ENCODE measurements around the gene SLC9A6. TPM values are rescaled to one million over a fixed set of nuclear protein-coding genes. Genes with fewer than 3 reads are reported as not detected.

The SLC9A6 gene
- total and polyA plus RNA-seq, 2 of the 8 experiments (the other 6 are each of a cell fraction or from before 2014, with no cell fraction given), result 8.0 to 14.1 TPM

GRCh38 chrX:135981010-135981409, 4.2 kb upstream of the SLC9A6 start:
- Histone ChIP-seq H3K27me3 (replicated peaks in 1 of 4; ENCODE audit: control insufficient read depth in 3 of 4, extremely low read depth in 1 of 4, insufficient read depth in 3 of 4, low read length in 3 of 4) (no peaks in the 10 kb centered on the region), H2BK20ac (ENCODE audit: low read length) (no peak overlapping the region), H4K91ac (replicated peaks; ENCODE audit: insufficient read length, low read length) (no peak overlapping the region), H2BK12ac (ENCODE audit: low read depth, low read length) (no peak overlapping the region), H4K20me1 (replicated peaks in 1 of 2; ENCODE audit: control insufficient read depth in 1 of 2, insufficient read depth in 2 of 2, low read length in 2 of 2) (no peaks in the 10 kb centered on the region), H3K9ac (replicated peaks in 1 of 4; ENCODE audit: extremely low read depth in 1 of 4, low read depth in 3 of 4, low read length in 3 of 4) (no peak overlapping the region), H3K27ac (ENCODE audit: low read depth, low read length) (no peak overlapping the region), H3K4ac (replicated peaks; ENCODE audit: insufficient read length, low read depth, low read length) (no peak overlapping the region), H3K79me2 (ENCODE audit: control insufficient read depth in 1 of 2, insufficient read depth in 2 of 2, low read length in 2 of 2) (peaks cover 0 to under 1% of the 10 kb centered on the region in 2 experiments; a peak in 1 of 4 replicates), H3K79me1 (ENCODE audit: low read depth, low read length) (no peaks in the 10 kb centered on the region), H3K18ac (ENCODE audit: extremely low read depth, low read length) (no peak overlapping the region), H3K56ac (replicated peaks; ENCODE audit: insufficient read length, low read depth, low read length) (no peak overlapping the region), H2BK5ac (ENCODE audit: low read depth, low read length) (no peak overlapping the region), H2BK120ac (replicated peaks; ENCODE audit: low read depth, low read length) (no peak overlapping the region), H3K23ac (ENCODE audit: insufficient read length) (no peak overlapping the region), H2AFZ (ENCODE audit: low read length) (no peak overlapping the region), H3K36me3 (ENCODE audit: control insufficient read depth in 2 of 4, insufficient read depth in 4 of 4, low read length in 3 of 4) (no peaks in the 10 kb centered on the region), H2AK5ac (ENCODE audit: low read depth, low read length) (no peak overlapping the region), H2BK15ac (ENCODE audit: low read length) (no peak overlapping the region), H4K8ac (ENCODE audit: extremely low read depth, insufficient read depth, low read length) (no peak overlapping the region), H4K5ac (ENCODE audit: insufficient read length, low read depth, low read length) (no peak overlapping the region), H3K4me1 (replicated peaks in 1 of 4; ENCODE audit: control insufficient read depth in 3 of 4, insufficient read depth in 4 of 4, low read length in 3 of 4) (no peaks in the 10 kb centered on the region), H3K4me2 (ENCODE audit: insufficient read depth in 1 of 2, low read depth in 2 of 2, low read length in 2 of 2) (no peak overlapping the region), H3K23me2 (ENCODE audit: low read depth, low read length) (0 out of 2 replicates have a peak, but pooled peaks cover 2% of the 10 kb centered on the region), H3K4me3 (ENCODE audit: extremely low read depth in 1 of 4, insufficient read depth in 2 of 4, low read depth in 3 of 4, low read length in 4 of 4) (no peak overlapping the region), H3K9me3 (ENCODE audit: insufficient read depth in 2 of 2, low read depth in 1 of 2, low read length in 1 of 2) (no peaks in the 10 kb centered on the region), H3K14ac (ENCODE audit: insufficient read length) (no peak overlapping the region)
- DNase-seq (ENCODE audit: low read depth in 1 of 2, low spot score in 2 of 2) (no peak), FAIRE-seq (no peak)
- ChIA-PET POLR2A (ENCODE audit: partially characterized antibody) (no interaction called here), CTCF (ENCODE audit: partially characterized antibody) (no interaction called here)
- 79% methylated on average over 4 of the region's 5 CpGs; no CpG with 5 or more reads in 1 of the 2 experiments for WGBS, 2 experiments (ENCODE audit: extremely low coverage in 1 of 2, insufficient coverage in 1 of 2, insufficient read length in 1 of 2, insufficient replicate concordance in 2 of 2, low coverage in 1 of 2, low lambda C conversion rate in 2 of 2, missing lambda C conversion rate in 1 of 2)
- TF ChIP-seq ATF2 (IDR thresholded peaks at IDR 0.05; ENCODE audit: low read length) (no peak), CHD1 (IDR thresholded peaks at IDR 0.05; ENCODE audit: low read depth, low read length) (no peak), SIN3A (conservative IDR thresholded peaks at IDR 0.05 in 1 of 2, IDR thresholded peaks at IDR 0.05 in 1 of 2; ENCODE audit: low read depth in 1 of 2, low read length in 2 of 2) (no peak), SP1 (IDR thresholded peaks at IDR 0.05; ENCODE audit: low read depth, low read length) (no peak), TBP (IDR thresholded peaks at IDR 0.05; ENCODE audit: low read depth, low read length) (no peak), MAFK (IDR thresholded peaks at IDR 0.05; ENCODE audit: low read depth, low read length) (no peak), BCL11A (IDR thresholded peaks at IDR 0.05; ENCODE audit: low read depth in 2 of 2, low read length in 2 of 2) (no peak), POLR2A (IDR thresholded peaks at IDR 0.05; ENCODE audit: control extremely low read depth in 1 of 2, low read depth in 2 of 2, low read length in 2 of 2) (no peak), GTF2F1 (IDR thresholded peaks at IDR 0.05; ENCODE audit: borderline replicate concordance, low read depth, low read length) (no peak), YY1 (IDR thresholded peaks at IDR 0.05; ENCODE audit: low read depth, low read length) (no peak), RNF2 (IDR thresholded peaks at IDR 0.05; ENCODE audit: borderline replicate concordance, low read depth, low read length, missing control alignments, poor library complexity, severe bottlenecking) (no peak), CREB1 (IDR thresholded peaks at IDR 0.05) (no peak), POLR2AphosphoS5 (IDR thresholded peaks at IDR 0.05; ENCODE audit: low read depth, low read length) (no peak), RXRA (IDR thresholded peaks at IDR 0.05; ENCODE audit: insufficient read depth, low read depth, low read length) (no peak)
